Central memory CD4-positive, alpha-beta T cell (primary cell): Measurements from ENCODE around the gene SASH1.

Experiments
- DNase-seq: peaks from one replicate; pipeline ENCODE4 v3.0.0; 2022
- total RNA-seq, 3 experiments: gene quantifications; one replicate each; lab custom pipeline; 2026; lab: John Stamatoyannopoulos, UW

Gene SASH1
- 0.18 to 3.5 (median 0.54) reads per million in 3 experiments for total RNA-seq

DNA sequence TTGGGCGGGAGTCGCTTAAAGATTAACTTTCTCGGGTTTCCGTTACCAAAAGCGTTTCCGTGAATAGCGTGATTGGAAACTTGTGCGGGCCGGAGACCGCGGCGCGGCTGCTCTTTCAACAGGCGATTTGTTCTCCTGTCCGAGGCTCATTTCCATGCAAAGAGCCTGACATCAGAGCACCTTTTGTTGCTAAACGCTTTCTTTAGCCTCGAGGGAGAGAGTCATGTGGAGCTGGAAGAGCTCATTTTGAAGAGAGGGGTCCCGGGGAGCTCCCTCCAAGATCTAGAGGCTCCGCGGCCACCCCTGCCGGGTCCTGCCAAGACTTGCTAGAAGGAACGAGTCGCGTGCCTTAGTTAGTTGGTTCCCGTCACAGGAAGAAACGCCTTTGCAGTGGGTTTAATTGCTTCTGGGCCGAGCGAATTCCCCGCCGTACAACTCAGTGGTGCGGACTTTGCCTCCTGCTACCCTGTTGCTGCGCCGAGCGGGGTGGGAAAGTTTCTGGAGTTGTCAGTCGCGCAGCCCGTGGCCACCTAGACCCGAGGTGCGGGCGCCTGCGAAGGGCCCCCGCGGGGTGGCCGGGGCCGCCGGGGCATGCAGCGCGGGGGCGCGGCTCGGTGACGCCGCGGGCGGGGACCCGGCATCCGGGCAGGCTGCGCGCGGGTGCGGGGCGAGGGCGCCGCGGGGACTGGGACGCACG, at the start of gene SASH1:
SASH1 (plus strand) TSS at position 489 of the 697 bp plus-strand sequence. CDS start 230 bp downstream, outside the sequence.
- DNase-seq = peak; percentile 12

DNA sequence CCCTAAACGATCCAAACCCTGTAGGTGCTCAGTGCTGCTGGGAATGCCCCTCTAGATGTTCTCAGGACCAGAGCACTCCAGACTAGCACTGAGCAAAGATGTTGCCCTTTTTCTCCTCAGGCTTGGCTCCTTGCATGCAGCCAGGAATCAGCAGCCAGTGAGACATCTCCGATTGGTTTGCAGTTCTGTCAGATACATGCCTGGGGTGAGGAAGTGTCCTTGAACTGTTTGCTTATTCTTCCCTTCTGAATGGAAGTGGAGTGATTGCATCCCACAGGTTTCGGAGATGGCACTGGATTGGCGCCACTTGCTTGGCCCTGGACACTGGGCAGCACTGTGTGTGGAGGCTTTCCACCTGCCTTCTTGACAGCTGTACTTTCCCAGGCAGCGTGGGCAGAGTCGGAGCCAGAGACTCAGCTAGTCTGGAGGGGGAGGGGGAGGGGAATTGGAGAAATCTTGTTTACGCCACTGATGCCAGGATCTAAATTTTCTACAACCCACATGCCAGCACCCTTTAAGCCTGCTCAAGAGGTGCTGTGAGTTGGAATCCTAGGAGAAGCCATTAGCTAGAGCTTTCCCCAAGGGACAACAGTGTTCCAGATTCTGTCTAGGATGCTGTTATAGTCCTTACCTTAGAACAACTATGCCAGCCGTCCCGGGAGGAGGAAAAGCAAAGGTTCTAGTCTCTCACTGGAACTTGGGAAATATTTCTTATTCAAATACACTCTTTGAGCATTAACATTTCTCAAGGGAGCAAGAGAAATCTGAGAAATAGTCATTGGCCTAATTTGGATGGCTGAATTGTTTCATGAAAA, 49.2 kb upstream of the SASH1 start:
- DNase-seq = no peak

DNA sequence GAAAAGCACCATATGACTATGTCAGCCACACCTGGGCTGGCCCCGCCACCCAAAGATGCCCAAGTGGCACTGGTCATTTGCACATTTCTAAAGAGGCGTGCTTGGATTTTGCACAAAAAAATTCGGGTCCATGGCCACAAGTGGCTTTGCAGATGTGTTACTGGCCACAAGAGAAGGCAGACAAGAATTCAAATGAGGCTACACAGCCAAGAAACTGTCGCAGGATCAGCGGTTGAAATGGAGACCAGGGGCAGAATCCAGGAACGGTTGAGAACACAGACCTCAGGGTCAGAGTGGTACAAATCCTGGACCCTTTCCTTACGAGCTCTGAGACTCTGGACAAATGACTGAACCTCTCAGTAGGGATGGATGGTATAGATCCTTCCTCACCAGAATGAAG, 48.6 kb upstream of the SASH1 start:
- DNase-seq = no peak

DNA sequence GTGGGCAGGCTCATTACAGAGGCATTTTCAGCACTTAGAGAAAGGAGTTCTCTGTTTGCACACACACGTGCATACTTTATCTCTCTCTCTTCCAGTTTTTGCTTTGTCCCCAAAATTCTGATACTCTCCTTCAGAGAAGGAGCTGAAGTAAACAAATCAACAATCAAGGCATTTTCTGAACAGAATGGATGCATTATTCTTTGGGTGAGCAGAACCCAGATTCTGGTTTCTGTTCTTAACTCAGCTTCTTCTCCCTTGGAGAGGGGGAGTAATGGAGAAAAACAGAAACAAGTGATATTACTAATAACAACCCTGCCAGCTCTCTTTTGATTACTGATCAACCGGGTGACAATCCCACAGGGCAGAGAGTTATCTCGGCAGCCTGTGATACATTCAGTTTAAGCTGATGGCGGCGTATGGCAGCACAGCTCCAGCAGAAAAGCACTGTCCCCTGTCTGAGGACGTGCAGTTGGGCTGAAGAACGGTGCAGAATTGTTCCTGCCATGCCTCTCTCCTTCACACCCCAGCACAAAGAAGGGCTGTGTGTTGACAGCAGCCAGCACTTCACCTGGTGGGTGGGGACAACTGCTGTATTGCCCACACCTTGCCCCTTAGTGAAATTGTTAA, 47.3 kb upstream of the SASH1 start:
- DNase-seq = no peak

DNA sequence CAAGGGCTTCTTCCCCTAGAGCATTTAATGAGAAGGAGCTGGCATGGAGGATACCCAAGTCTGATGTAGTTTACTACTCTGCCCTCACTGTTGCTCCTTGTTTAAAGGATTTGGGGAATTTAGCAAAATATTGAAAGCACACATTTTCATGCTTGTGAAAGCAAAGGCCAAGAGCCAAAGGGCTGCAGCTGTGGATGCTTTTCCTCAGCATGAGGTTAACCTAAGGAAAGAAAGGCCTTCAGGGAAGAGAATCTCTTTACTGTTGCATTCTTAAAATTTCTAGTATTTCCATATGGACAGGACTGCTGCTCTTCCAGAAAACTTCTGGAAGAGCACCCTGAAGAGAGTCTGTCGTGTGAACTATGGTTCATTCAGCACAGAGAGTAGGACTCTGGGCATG, 45.9 kb upstream of the SASH1 start:
- DNase-seq = no peak

DNA sequence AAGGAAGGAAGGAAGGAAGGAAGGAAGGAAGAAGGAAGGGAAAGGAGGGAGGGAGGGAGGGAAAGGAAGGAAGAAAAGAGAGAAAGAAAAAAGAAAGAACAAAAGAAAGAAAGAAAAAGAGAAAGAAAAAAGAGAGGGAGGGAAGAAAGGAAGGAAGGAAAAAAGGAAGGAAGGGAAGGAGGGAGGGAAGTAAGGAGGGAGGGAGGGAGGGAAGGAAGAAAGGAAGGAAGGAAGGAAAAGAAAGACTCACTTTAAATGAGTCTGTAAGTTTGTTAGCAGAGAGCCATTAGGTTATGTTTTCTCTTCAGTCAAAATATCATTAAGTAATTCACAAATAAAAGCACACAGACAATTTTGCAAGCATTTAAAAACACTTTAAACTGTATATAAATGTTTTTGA, 44.0 kb upstream of the SASH1 start:
- no peak for DNase-seq

DNA sequence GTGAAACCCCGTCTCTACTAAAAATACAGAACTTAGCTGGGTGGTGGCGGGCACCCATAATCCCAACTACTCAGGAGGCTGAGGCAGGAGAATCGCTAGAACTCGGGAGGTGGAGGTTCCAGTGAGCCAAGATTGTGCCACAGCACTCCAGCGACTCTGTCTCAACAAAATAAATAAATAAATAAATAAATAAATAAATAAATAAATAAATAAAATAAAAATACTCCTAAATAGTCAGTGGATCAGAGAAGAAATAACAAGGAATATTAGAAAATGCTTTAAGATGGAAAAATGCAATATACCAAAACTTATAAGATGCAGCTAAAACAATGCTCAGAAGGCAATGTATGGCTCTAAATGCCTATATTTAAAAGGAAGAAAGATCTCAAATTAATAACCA, 39.0 kb upstream of the SASH1 start:
- DNase-seq = no peak

DNA sequence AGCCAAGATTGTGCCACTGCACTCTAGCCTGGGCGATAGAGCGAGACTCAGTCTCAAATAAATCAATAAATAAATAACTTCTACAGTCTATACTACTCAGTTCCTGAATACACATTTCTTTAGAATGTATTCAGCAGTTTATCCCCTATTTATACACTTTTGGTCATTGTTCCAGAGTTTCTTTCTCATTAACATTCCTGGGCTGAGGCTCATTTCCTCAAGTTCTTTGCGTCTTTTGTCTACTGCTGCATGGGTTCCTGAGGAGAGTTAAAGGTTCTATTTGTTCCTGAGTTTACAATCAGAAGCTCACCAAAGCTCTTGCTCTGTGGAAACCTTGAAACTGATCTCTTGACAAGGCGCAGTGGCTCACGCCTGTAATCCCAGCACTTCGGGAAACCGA, 37.7 kb upstream of the SASH1 start:
- DNase-seq = no peak

DNA sequence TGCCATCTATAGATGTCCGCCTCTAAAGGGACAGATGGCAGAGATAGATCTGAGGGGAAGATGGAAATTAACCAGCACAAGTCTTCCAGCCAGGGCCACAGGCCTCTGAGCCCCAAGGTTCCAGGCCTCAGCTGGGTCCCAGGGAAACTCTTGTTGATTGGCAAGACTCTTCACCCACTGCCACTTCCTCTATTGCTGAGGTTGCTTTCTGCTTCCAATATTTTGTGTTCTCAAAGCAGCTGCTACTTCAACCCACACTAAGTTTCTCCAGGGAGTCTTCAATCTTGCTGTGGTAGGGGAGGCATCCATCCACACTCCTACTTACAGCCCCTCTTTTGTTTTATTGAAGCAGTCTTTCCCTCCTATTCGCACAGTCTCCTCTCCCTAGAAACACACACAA, 36.4 kb upstream of the SASH1 start:
- no peak for DNase-seq

DNA sequence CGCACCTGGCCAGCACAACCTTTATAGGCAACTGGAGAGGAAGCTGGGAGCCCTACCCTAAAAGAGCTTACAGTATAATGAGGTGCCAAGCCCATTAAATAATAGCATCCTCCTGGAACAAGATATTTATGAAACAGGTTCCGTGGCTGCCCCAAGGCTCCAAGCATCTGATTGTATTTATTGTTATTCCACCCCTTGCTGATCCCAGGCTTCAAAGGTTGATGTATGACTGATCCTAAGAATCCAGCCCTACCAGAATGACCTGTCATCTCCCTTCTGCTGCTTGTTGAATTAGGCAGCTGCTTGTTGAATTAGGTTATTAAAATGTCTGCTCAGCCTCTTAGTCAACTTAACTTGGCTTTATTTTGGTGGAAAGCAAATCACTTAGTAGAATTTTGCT, 35.2 kb upstream of the SASH1 start:
- DNase-seq = no peak

DNA sequence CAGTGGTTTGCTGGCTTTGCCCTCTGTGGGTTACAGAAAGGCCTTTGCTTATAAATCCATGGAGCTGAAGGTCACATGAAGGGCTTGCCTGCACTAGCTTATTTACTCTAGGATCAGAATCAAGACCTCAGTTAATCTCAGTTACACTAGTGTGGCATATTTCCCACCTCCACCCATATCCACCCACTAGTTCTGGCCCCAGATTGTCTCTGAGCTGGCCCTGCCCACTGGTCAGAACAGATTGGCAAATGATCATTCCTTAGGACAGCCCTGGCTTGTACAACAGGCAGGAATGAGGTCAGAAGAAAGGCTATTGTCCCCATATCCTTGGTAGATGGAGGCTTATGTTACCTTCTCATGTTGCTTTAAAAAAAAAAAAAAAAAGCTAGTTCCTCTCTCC, 33.3 kb upstream of the SASH1 start:
- no peak for DNase-seq

DNA sequence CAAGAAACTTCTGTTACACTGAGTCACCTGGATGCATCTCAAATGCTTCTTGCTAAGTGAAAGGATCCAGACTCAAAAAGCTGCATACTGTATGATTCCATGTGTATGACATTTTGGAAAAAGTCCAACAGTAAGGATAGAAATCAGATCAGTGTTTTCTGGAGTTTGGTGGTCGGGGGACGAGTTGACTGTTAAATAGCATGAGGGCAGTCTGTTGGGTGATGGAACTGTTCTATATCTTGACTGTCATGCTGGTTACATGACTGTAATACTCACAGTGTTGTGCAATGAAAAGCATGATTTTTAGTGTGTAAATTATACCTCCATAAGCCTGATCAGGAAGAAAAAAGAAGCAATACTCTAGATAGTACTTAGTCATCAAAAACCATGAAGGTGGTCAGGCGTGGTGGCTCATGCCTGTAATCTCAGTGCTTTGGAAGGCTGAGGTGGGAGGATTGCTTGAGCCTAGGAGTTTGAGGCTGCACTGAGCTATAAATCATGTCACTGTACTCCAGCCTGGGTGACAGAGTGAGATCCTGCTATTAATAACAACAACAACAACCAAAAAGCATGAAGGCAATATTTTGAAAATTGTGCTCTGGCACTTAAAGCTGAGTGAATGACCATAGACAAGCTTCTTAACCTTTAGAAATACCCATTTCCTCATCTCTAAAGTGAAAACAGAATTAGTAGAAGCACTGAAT, 30.5 kb upstream of the SASH1 start:
- DNase-seq = no peak

DNA sequence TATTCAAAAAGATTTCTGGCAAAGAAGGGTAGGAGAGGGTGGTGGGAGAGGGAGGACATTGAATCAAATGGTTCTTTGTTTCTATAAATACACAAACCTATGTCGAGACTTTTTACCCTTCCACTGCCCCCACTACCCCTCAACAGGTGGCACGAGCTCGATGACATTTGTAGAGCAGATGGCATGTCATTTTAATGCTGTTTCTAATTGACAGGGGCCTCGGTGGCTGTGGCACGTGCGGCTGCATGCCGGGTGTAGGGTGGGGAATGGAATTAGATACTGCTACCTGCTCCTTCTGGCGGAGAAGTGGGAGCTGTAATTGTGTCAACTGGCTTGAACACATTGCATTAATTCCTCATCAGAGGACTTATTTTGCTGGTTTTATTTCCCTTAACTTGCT, 29.1 kb upstream of the SASH1 start:
- DNase-seq = no peak

DNA sequence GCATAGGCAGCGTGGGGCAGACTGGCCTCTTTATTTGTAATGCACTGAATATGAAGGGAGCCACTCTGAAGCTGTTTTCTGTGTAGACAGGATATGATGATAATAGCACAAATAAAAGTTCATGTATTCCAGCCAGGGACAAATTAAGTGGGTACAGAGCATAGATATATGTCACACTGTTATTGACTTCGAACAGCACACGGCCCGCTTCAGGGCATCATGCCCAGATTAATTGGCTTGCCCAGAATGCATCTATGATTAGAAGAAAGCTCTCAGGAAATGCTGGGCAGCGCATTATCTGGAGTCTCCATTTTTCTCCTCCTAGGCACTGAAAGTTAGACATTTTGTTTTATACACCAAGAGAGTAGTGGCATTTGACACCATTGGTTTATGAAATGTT, 26.3 kb upstream of the SASH1 start:
- DNase-seq = no peak

DNA sequence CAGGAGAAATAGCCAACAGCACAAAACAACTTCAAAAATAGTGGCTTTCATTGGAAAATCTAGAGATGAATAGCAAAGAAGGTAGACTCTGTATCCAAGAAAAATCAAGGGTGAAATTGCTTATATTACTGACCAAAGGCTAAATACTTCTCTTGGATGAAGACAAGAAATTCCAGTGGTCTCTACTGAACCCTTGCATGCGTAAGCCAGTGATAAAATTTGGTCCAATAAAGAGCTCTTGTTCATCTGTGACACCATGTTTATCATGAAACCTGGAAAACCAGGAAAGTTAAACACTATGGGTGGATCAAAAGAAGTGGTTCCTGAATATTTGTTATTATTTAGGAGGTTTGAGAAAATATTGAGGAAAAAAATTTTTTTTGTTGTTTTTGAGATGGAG, 25.6 kb upstream of the SASH1 start:
- DNase-seq = no peak

DNA sequence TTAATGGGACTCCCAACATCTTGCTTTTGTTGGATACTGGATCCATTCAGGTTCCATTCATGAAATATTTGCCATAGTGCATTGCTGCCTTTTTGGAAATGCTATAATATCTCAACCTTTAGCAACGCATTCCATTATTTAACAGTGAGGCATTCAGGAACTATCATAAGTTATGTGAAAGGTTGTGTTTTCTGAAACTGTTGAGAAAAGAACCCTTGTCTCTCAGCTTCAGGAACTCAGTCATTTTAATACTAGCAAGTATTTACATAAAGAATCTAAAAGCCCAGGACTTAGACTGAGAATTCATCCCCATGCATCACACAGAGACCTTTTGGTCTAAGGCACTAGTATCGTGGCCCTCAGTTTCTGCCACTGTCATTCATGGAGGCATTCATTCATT, 24.9 kb upstream of the SASH1 start:
- no peak for DNase-seq

DNA sequence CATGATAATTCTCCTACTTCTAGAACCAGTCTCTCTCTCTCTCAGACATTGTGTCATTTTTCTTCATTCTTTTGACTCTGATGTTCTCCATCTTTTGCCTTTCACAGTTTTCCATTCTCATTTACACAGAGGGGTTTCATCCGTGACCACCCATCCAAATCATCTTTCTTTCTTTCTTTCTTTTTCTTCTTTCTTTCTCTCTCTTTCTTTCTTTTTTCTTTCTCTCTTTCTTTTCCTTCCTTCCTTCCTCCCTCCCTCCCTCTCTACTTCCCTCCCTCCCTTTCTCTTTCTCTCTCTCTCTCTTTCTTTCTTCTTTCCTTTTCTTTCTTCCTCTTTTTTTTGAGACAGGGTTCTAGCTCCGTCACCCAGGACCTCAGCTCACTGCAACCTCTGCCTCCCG, 19.9 kb upstream of the SASH1 start:
- DNase-seq = no peak

DNA sequence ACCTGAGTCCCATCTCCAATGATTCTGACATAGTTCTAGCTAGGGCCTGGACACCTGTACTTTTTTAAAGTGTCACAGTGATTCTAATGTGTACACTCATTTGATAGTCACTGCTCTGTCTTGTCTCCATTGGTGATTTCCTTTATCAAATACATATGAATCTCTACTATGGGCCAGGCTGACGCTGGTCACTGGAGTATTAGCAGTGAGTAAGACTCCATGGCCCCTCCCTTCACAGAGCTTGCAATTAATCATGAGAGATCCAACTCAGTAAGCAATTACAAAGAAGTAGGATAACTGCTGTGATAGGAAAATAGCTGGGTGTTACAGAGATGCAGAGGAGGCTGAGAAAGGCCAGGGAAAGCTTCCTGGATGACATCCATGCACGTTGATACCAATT, 19.3 kb upstream of the SASH1 start:
- DNase-seq = no peak

DNA sequence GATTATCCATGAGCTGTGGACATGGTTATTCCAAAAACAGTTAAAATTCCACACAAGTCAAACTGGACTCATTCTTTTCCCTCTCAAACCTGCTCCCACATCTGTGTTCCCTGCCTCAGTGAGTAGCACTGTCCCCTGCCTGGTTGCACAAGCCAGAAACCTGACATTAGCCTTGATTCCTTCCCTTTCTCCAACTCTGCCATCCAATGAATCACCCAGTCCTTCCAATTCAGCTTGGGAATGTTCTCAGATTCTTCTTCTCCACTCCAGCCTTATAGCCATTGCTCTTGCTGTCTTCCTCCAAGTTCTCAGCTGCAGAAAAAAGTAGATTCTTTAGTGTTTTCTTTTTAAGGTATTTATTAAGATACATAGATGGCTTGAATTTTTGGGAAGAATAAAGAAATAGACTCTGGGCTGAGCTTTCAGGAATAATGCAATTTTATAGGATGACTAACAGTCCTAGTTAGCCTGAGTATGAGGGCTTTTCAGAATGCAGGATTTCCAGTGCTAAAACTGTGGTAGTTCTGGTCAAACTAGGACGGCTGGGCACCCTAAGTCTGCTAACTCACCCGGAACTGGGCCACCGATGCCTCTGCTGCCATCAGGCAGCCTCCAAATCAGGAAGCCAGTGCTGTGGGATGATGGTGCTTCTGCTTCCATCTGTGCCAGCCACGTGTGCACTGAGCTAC, 18.2 kb upstream of the SASH1 start:
- no peak for DNase-seq

DNA sequence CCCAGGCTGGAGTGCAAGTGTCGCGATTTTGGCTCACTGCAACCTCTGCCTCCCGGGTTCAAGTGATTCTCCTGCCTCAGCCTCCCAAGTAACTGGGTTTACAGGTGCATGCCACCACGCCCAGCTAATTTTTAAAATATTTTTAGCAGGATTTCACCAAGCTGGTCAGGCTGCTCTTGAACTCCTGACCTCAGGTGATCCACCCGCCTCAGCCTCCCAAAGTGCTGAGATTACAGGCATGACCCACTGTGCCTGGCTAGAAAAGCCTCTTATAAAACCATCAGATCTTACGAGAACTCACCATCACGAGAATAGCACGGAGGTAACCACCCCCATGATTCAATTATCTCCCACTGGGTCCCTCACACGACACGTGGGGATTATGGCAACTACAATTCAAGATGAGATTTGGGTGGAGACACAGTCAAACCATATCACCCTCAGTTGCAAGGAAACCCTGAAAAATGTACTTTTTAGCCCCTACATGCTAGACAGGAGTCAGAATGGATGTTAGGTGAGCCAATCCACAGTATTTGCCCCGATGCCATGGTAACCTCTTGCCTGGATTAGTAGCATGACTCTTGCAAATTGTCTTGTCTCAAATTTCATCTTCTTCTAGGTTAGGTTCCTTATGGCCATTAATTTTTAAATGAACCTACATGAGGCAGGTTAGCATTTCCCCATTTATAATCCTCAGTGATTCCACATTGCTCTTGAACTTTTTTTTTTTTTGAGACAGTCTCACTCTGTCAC, 17.1 kb upstream of the SASH1 start:
- no peak for DNase-seq

DNA sequence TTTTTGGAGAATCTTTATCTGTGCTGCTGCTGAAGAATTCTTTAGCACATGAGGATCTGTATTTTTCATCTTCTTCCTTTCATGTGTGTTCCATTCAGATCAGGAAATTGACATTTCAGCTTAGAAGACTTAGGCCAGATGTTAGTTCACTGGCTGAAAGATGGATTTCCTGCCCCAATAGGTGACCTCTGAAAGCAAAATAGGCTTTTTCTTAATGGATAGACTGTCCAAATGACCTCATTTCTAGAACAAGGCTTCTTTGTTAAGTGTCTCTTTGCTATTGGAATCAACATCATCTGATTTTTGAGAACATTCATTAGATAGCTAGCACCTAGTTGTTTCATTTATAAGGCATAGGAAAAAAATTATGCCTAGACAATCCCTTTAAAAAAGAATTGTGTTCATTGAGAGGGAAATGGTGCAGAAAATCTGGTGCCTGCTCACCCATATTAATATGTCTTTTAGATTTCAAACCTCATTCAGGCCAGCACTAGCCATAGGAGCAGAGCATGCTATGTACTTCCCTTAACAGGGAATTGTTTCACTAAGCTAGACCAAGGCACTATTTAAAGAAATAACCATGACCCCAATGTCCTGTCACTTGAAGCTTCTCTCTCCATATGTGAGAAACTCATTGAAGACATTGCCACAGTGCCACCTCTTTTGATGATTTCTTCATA, 13.6 kb upstream of the SASH1 start:
- DNase-seq = no peak
